PC-3 (cell line): ENCODE results near the gene HEMGN. TPM values are rescaled to one million over a fixed set of nuclear protein-coding genes. Genes with fewer than 3 reads are reported as not detected.

Experiments
- ATAC-seq: fragments of 200-7000 bp; cut with Tn5 transposase; 2 replicates; pipeline ENCODE4 v1.9.1; 2020; ENCODE audit warnings: mild to moderate bottlenecking, moderate library complexity
- BruUV-seq: library from RNA; stranded (reverse); fragments of 400-500 nt; replicated peaks from 2 replicates; lab custom pipeline; 2021; lab: Mats Ljungman, UMichigan
- CTCF ChIA-PET: fragments of 300-600 bp; sonication (Branson Sonifier 250); formaldehyde crosslinking; loops from one replicate; lab custom pipeline; 2022; ENCODE audit warnings: antibody characterized with exemption; lab: Charles Lee
- POLR2A ChIA-PET: fragments of 300-600 bp; sonication (Branson Sonifier 250); formaldehyde crosslinking; loops from one replicate; lab custom pipeline; 2022; ENCODE audit warnings: antibody characterized with exemption; ENCODE audit not compliant: unreplicated experiment; lab: Charles Lee
- DNase-seq: peaks from one replicate; pipeline ENCODE4 v3.0.0-alpha.2; 2015
- H2AFZ ChIP-seq: fragments of 300-600 bp; sonication (generic); 2 replicates; pipeline ENCODE4 v1.6.0; 2016; ENCODE audit warnings: antibody characterized with exemption, low read length
- H3F3A ChIP-seq: fragments of 300-600 bp; sonication (generic); one replicate; pipeline ENCODE4 v1.6.0; 2017; ENCODE audit warnings: antibody characterized with exemption, low read length, control low read depth, mild to moderate bottlenecking; ENCODE audit not compliant: unreplicated experiment
- H3K27ac ChIP-seq: fragments of 300-600 bp; sonication (generic); 2 replicates; pipeline ENCODE4 v1.5.1; 2016; ENCODE audit warnings: mild to moderate bottlenecking, low read length
- H3K27me3 ChIP-seq: fragments of 300-600 bp; sonication (generic); 2 replicates; pipeline ENCODE4 v1.6.1; 2016; ENCODE audit warnings: low read length, mixed read lengths
- H3K36me3 ChIP-seq: fragments of 300-600 bp; sonication (generic); 2 replicates; pipeline ENCODE4 v1.6.1; 2016; ENCODE audit warnings: low read depth, mixed run types, low read length, mixed read lengths
- H3K4me1 ChIP-seq: fragments of 300-600 bp; sonication (generic); 2 replicates; pipeline ENCODE4 v1.5.1; 2016; ENCODE audit warnings: low read length; ENCODE audit not compliant: insufficient read depth
- H3K4me2 ChIP-seq: fragments of 300-600 bp; sonication (generic); 2 replicates; pipeline ENCODE4 v1.6.0; 2016; ENCODE audit warnings: low read length
- H3K4me3 ChIP-seq: fragments of 300-600 bp; sonication (generic); 2 replicates; pipeline ENCODE4 v1.5.1; 2016; ENCODE audit warnings: mild to moderate bottlenecking, low read length, mixed read lengths
- H3K79me2 ChIP-seq: fragments of 300-600 bp; sonication (generic); 2 replicates; pipeline ENCODE4 v1.6.1; 2017; ENCODE audit warnings: low read length, mixed read lengths
- H3K9ac ChIP-seq: fragments of 300-600 bp; sonication (generic); 2 replicates; pipeline ENCODE4 v1.6.0; 2016; ENCODE audit warnings: mild to moderate bottlenecking, low read length
- H3K9me2 ChIP-seq: fragments of 300-600 bp; sonication (generic); replicated peaks from 2 replicates; pipeline ENCODE4 v1.6.1; 2016; ENCODE audit warnings: mixed run types, low read length, mixed read lengths
- H3K9me3 ChIP-seq: fragments of 300-600 bp; sonication (generic); 2 replicates; pipeline ENCODE4 v1.6.1; 2016; ENCODE audit warnings: low read length, mixed read lengths
- H4K20me1 ChIP-seq: fragments of 300-600 bp; sonication (generic); 2 replicates; pipeline ENCODE4 v1.6.1; 2016; ENCODE audit warnings: low read length, mixed read lengths
- CTCF ChIP-seq: fragments of 300-600 bp; sonication (generic); conservative IDR thresholded peaks from 2 replicates; pipeline ENCODE4 v1.5.1; 2017; ENCODE audit warnings: antibody characterized with exemption, low read depth, mild to moderate bottlenecking, low read length
- EZH2 ChIP-seq: fragments of 300-600 bp; sonication (generic); IDR thresholded peaks from one replicate; pipeline ENCODE4 v1.6.1; 2017; ENCODE audit warnings: antibody characterized with exemption, mild to moderate bottlenecking, low read length; ENCODE audit not compliant: unreplicated experiment
- EZH2phosphoT487 ChIP-seq: fragments of 300-600 bp; sonication (generic); IDR thresholded peaks from 2 replicates; pipeline ENCODE4 v1.6.1; 2018; ENCODE audit warnings: mild to moderate bottlenecking, antibody characterized with exemption, low read length, borderline replicate concordance
- intact Hi-C: fragments of 100-400 bp; cut with micrococcal nuclease; formaldehyde crosslinking; loops from 2 replicates; pipeline ENCODE4 v1.9.0; 2023
- total RNA-seq: library from RNA; depleted of rRNA; stranded (reverse); fragments of >200 nt; gene quantifications from 2 replicates; pipeline ENCODE4 v1.2.3, GENCODE V29; 2014

The HEMGN gene
- total RNA-seq, 1 experiment from 2014 or later, result not detected

GRCh38 chr9:97940741-97941140 lies 2.8 kb upstream of the HEMGN start:
- no peak overlapping the region for H3K27ac ChIP-seq
- POLR2A ChIA-PET, result no interaction called here
- H3K4me2 ChIP-seq, result no peak overlapping the region
- BruUV-seq, result no TSS peak
- H3F3A ChIP-seq, result no peaks in the 10 kb centered on the region
- no peaks in the 10 kb centered on the region for H4K20me1 ChIP-seq
- ATAC-seq, result no peak
- TF ChIP-seq EZH2 (no peak), EZH2phosphoT487 (no peak), CTCF (no peak)
- no peaks in the 10 kb centered on the region for H3K79me2 ChIP-seq
- no peak overlapping the region for H2AFZ ChIP-seq
- H3K9me2 ChIP-seq, result no peaks in the 10 kb centered on the region
- H3K4me3 ChIP-seq, result no peak overlapping the region
- no peaks in the 10 kb centered on the region for H3K4me1 ChIP-seq
- H3K27me3 ChIP-seq, result peaks cover 47% of the 10 kb centered on the region
- CTCF ChIA-PET, result no interaction called here
- H3K9me3 ChIP-seq, result no peaks in the 10 kb centered on the region
- H3K9ac ChIP-seq, result no peak overlapping the region
- no peak for DNase-seq
- H3K36me3 ChIP-seq, result no peaks in the 10 kb centered on the region
- intact Hi-C loops, result no loop called here

GRCh38 chr9:97940233-97940632 lies 2.3 kb upstream of the HEMGN start:
- intact Hi-C loops, result no loop called here
- H3K27ac ChIP-seq, result no peak overlapping the region
- no peaks in the 10 kb centered on the region for H4K20me1 ChIP-seq
- no peaks in the 10 kb centered on the region for H3K36me3 ChIP-seq
- H3K79me2 ChIP-seq, result no peaks in the 10 kb centered on the region
- no TSS peak for BruUV-seq
- H3K4me1 ChIP-seq, result no peaks in the 10 kb centered on the region
- ChIA-PET POLR2A (no interaction called here), CTCF (no interaction called here)
- no peak overlapping the region for H2AFZ ChIP-seq
- H3K9me3 ChIP-seq, result no peaks in the 10 kb centered on the region
- H3K9me2 ChIP-seq, result no peaks in the 10 kb centered on the region
- no peaks in the 10 kb centered on the region for H3F3A ChIP-seq
- no peak for ATAC-seq
- no peak overlapping the region for H3K4me3 ChIP-seq
- no peak overlapping the region for H3K4me2 ChIP-seq
- H3K27me3 ChIP-seq, result peaks cover 49% of the 10 kb centered on the region
- H3K9ac ChIP-seq, result no peak overlapping the region
- no peak for TF ChIP-seq CTCF
- no peak for DNase-seq

GRCh38 chr9:97936998-97937397 lies 974 bp downstream of the HEMGN start:
- intact Hi-C loops, result no loop called here
- Histone ChIP-seq H4K20me1 (no peaks in the 10 kb centered on the region), H3K4me2 (no peak overlapping the region)

More at GRCh38 chr9:97936998-97937397, 974 bp downstream of the HEMGN start:
- no TSS peak for BruUV-seq
- TF ChIP-seq EZH2 (no peak), CTCF (no peak), EZH2phosphoT487 (no peak)
- no peaks in the 10 kb centered on the region for H3K79me2 ChIP-seq
- peaks cover 43% of the 10 kb centered on the region for H3K27me3 ChIP-seq
- no peak overlapping the region for H3K9ac ChIP-seq
- H3F3A ChIP-seq, result no peaks in the 10 kb centered on the region
- no peaks in the 10 kb centered on the region for H3K9me2 ChIP-seq
- H3K4me3 ChIP-seq, result no peak overlapping the region
- H2AFZ ChIP-seq, result no peak overlapping the region
- CTCF ChIA-PET, result interaction anchor here (0.7 kb wide), 1 partner anchor 10 kb away, joined by 3 read pairs; no protein-coding TSS in a partner anchor
- POLR2A ChIA-PET, result no interaction called here
- DNase-seq (no peak), ATAC-seq (no peak)
- no peaks in the 10 kb centered on the region for H3K36me3 ChIP-seq
- no peak overlapping the region for H3K27ac ChIP-seq
- H3K9me3 ChIP-seq, result no peaks in the 10 kb centered on the region
- H3K4me1 ChIP-seq, result no peaks in the 10 kb centered on the region
